Prostate gland (tissue), 2 donors: ENCODE measurements around the gene TRAF5.

Source experiments
- POLR2A ChIP-seq: fragments of 450-650 bp; IDR thresholded peaks from one replicate; pipeline ENCODE4 v1.6.1; 2016; ENCODE audit warnings: antibody characterized with exemption, mild to moderate bottlenecking
- TF ChIP-seq, protein P1 (sequence below), 4 experiments: fragments of 200-600 bp in 2 of 4; fragments of 450-650 bp in 2 of 4; sonication (generic) in 2 of 4; IDR thresholded peaks; 1 replicate in 3 of 4; 2 replicates in 1 of 4; pipeline ENCODE4 v1.5.1; 2016 to 2019; ENCODE audit warnings: antibody characterized with exemption in 4 of 4, mild to moderate bottlenecking in 2 of 4, moderate library complexity in 2 of 4

DNA sequence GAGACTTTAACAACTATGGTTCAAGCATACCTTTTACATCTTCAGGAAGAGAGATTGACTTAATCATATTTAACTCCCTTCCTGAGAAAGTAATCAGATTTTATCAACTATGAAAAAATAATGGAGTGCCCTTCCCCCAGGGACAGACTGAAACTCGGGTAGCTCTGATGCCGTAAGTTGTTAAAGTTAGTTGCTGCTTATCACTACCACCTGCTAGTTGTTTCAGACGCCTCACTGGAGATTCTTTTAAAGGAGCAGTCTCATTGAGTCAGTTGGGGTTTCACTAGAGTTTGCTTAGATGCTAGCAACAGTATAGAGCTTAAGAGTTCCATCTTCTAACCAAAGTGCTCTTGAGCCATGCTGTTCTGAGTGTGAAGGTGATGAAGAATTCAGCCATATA lies 17.0 kb upstream of the TRAF5 start:
- TF ChIP-seq, protein P1, sequence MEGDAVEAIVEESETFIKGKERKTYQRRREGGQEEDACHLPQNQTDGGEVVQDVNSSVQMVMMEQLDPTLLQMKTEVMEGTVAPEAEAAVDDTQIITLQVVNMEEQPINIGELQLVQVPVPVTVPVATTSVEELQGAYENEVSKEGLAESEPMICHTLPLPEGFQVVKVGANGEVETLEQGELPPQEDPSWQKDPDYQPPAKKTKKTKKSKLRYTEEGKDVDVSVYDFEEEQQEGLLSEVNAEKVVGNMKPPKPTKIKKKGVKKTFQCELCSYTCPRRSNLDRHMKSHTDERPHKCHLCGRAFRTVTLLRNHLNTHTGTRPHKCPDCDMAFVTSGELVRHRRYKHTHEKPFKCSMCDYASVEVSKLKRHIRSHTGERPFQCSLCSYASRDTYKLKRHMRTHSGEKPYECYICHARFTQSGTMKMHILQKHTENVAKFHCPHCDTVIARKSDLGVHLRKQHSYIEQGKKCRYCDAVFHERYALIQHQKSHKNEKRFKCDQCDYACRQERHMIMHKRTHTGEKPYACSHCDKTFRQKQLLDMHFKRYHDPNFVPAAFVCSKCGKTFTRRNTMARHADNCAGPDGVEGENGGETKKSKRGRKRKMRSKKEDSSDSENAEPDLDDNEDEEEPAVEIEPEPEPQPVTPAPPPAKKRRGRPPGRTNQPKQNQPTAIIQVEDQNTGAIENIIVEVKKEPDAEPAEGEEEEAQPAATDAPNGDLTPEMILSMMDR (IDR thresholded peaks at IDR 0.05) = no peak
- no peak for TF ChIP-seq POLR2A
